Stimulated activated CD8-positive, alpha-beta memory T cell treated with anti-CD3 and anti-CD28 coated beads, Interleukin-7, amount 100 ng/mL, for 48 hours (primary cell): ENCODE results near the gene NEU2.

Experiments
- DNase-seq, 2 donors: peaks; one replicate each; pipeline ENCODE4 v3.0.0-alpha.2; 2020; ENCODE audit warnings: low read depth in 1 of 2; ENCODE audit errors: extremely low read depth in 1 of 2

Gene NEU2

DNA sequence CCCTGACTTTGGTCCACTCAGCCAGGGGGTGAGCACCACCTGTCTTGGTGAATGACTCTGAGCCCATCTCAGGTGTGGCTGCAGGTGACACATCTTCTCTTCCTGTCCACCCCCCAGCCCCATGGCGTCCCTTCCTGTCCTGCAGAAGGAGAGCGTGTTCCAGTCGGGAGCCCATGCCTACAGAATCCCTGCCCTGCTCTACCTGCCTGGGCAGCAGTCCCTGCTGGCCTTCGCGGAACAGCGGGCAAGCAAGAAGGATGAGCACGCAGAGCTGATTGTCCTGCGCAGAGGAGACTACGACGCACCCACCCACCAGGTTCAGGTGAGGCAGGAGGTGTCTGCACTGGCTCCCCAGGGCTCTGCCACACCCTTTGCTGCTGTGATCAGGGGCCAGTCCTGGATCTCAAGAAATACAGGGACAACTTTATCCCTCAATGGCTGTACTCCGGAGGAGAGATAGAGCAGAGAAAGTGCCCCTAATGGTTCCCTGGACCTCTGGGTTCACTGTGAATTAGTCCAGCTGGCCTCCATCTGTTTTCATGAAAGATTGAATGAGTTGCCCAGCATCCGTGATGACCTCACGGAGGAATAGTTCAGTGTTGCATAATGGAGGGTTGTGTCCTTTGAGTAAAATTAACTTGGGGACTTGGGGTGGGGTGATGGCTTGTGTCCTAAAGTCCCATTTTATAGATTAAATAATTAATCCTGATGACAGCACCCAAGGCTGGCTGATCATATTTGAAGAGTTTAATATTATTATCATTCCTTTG lies at the start of gene NEU2:
Gene NEU2 (plus strand): TSS at position 122 of the 770 bp plus-strand sequence. CDS start 0 bp downstream, at position 122.
- DNase-seq, result no peak

GRCh38 chr2:232982926-232983668 lies 49.4 kb upstream of the NEU2 start:
- no peak for DNase-seq

DNA sequence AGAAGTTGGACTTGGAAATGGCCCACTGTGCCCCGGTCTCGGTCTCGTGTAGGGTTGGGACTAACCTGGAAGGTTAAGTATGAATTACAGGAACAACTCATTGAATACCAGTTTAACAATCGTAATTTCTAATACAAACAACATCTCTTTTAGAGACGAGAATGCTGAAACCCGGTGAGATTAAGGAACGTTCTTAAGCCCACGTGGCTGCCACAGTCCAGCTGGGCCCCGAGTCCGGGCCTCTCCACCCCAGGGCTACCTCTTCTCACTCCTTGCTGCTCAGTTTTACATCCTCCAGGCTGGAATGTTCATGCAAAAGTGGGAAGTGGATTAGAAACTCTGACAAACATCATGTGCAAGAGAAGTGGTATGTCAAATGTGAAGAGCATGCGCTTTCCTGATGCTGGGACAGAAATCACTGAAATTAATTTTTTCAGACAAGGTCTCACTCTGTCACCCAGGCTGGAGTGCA lies 48.8 kb upstream of the NEU2 start:
- DNase-seq, result no peak

- no peak for DNase-seq
These were observed 47.8 kb upstream of the NEU2 start for GRCh38 chr2:232984451-232985207.

- no peak for DNase-seq
These were observed 46.3 kb upstream of the NEU2 start for GRCh38 chr2:232986155-232986554.

DNA sequence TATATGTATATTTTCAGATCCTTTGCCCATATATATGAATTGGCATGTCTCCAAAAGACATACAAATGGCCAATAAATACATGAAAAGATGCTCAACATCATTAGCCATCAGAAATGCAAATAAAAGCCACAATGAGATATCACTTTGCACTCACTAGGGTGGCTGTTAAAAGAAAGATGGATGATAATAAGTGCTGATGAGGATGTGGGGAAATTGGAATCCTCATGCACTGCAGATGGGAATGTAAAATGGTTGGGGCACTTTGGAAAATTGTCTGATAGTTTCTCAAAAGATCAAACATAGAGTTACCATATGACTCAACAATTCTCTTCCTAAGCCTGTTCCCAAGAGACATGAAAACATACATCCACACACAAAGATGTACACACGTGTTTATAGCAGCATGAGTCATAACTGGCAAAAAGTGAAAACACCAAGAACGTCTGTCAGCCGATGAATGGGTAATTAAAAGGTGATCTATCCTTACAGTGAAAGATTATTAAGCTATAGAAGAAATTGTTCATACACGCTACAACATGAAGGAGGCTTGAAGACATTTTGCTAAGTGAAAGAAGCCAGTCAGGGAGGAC lies 39.1 kb upstream of the NEU2 start:
- DNase-seq, result no peak

GRCh38 chr2:232994446-232994845 lies 38.0 kb upstream of the NEU2 start:
- no peak for DNase-seq

- no peak for DNase-seq
These were observed 34.5 kb upstream of the NEU2 start for GRCh38 chr2:232997749-232998665.

GRCh38 chr2:232998666-232998985 lies 33.8 kb upstream of the NEU2 start:
- DNase-seq, result no peak

- DNase-seq, result no peak
These were observed 33.1 kb upstream of the NEU2 start for GRCh38 chr2:232999354-232999753.

DNA sequence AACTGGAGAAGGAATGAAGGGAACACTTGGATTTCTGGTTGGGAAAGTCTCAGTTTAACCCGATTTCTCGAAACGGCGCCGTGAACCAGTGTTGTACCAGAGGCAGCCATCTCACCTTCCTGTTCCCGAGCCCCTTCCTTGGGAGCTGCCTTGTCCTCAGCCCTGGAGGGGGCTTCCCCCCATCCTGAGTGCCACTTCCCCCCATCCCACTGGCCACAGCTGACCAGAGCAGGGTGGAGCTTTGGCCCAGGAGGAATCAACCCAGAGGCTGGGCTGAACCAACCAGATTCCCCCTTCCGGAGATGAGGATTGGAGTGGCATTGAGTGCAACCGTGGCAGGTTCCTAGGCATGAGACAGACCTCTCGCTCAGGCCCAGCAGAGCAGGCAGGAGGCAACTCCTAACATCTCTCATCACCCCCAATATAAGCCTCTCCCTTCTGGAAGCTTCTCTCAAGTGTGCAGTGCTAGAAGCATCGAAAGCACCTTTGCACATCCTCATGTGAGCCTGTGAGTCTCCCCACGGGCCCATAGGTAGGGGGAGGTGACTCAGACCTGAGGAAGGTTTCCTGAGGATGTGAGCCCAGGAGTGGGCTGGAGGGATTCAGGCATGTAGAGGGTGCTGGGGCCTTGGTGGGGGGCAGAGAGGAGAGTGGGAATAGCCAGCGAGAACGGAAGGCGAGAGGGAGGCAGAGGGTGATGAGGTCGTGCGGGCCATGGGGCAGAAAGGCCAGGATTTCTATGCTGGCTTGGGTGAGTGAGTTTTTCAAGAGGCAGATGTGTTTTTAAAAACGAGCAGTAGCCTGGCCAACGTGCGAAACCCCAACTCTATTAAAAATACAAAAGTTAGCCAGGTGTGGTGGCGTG lies 31.4 kb upstream of the NEU2 start:
- DNase-seq, result no peak

DNA sequence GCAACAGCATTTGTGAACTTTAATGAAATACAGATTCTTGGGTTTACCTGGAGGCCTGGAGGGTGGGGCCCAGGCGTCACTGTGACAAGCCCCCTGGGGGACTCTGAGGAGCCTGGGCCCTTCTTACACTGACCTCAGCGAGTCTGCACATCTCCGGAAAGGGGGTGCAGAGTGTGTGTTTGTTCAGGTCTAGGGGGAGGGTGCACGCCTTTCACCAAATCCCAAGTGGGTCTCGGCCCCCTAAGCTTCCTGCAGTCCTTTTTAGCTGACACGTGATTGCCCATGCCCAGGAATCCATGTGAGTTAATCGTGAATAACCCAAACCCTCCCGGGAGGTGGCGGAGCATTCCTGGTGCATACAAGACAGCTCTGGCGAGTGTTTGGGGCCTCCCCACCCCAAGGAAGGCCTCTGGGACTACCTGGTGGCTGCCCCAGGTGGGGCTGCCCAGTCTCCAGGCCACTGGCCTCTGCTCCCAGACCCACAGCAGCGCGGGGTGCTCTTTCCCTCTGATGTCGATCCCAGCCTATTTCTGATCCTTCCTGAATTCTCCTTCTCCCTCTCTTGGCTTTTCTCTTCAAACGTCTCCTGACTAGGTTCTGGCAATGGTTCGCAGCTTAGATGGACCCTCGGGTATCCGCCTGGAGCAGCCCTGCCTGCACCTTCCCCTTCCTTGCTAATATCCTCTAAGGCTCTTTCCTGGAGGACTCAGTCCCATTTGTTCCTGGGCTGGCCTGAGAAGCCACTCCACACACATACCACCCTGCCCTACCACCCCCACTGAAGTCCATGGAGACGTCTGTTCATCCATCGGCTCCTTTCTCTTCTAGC lies 29.4 kb upstream of the NEU2 start:
- no peak for DNase-seq

DNA sequence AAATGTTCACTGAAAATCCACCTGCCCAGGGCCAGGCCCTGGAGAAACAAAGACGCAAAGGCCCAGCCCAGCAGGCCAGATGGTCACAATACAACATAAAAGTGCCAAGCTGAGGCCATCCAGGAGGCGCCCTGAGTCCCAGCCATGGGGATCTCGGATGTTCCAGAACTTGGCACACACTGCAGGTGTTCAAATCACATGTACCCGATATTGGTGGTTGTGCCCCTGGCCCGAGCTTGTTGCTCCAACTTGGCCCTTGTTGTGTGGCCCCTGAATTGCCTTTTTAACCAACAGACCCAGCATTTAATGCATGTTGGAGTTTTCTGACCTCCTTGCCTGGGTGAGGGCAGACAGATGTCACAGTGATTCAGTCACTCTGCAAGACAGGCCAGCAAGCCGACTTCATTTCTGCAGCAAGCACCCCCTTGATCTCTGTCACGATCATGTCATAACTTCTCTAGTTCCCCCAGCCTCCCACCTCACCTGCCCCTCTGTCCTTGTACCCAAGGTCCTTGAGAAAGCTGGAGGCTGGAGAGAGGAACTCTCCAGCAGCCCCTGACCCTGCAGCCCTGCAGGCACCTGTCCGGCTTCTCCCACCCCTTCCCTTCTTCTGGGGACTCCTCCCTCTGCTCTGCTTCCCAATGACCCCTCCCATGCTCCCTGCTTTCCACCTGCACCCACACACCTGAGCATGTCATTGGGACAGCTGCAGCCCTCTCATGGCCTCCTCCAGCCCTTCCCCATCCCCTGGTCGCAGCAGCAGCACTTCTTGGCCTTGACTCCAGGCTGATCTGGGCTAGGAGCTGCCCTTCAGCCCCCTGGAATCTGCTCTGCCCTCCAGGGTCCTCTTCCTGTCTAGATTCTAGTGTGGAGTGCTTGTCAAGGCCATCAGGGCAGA lies 28.6 kb upstream of the NEU2 start:
- DNase-seq, result no peak

GRCh38 chr2:233005096-233005495 lies 27.4 kb upstream of the NEU2 start:
- no peak for DNase-seq

DNA sequence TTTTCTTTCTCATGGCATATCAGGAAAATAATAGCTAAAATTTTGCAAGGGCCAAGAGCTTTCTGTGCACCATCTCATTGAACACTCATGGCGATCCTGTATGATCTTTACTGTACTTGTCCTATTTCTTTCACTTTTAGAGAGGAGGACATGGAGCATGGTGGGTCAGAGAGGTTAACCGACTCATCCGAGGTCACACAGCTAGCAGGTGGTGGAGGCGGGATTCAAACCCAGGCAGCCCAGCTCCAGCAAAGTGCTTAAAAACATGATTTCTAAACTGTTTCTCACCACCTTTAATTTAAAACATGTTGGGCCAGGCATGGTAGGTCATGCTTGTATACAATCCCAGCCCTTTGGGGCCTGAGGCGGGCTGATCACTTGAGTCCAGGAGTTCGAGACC lies 25.8 kb upstream of the NEU2 start:
- no peak for DNase-seq

DNA sequence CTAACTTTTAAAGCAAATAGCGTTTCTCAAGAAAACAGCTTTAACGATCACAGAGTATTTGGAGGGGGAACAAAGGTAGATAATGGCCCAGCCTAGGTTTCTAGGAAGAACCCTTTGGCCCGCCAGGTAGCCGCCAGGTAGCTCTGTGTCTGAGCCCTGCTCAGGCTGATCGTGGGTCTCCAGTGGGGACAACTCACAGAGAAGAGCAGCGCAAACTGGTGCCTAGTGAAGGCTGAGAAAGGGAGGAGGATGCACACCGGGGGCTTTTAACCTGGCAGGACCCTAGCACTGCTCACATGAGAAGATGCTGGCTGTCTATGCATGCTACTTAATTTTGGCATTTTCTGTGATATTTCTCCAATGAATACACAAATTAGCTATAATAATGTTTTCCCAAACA lies 25.2 kb upstream of the NEU2 start:
- no peak for DNase-seq

GRCh38 chr2:233007739-233008138 lies 24.7 kb upstream of the NEU2 start:
- no peak for DNase-seq
